Tibial nerve (tissue), 4 donors: ENCODE measurements around the gene NGF.

Source experiments
- EP300 ChIP-seq, 2 donors: sonication (generic); formaldehyde crosslinking; IDR thresholded peaks; one replicate each; pipeline ENCODE4 v1.6.1; 2017; ENCODE audit warnings: antibody characterized with exemption in 2 of 2, mild to moderate bottlenecking in 1 of 2
- POLR2A ChIP-seq, 2 donors: fragments of 450-650 bp; IDR thresholded peaks; one replicate each; pipeline ENCODE4 v1.6.1; 2017; ENCODE audit warnings: antibody characterized with exemption in 2 of 2, mild to moderate bottlenecking in 2 of 2, moderate library complexity in 2 of 2
- TF ChIP-seq, protein P1 (sequence below), 5 experiments: fragments of 200-600 bp in 3 of 5; fragments of 450-650 bp in 2 of 5; sonication (generic) in 3 of 5; IDR thresholded peaks; one replicate each; pipeline ENCODE4 v1.5.1; 2016 to 2019; ENCODE audit warnings: antibody characterized with exemption in 5 of 5, mild to moderate bottlenecking in 3 of 5, moderate library complexity in 2 of 5

DNA sequence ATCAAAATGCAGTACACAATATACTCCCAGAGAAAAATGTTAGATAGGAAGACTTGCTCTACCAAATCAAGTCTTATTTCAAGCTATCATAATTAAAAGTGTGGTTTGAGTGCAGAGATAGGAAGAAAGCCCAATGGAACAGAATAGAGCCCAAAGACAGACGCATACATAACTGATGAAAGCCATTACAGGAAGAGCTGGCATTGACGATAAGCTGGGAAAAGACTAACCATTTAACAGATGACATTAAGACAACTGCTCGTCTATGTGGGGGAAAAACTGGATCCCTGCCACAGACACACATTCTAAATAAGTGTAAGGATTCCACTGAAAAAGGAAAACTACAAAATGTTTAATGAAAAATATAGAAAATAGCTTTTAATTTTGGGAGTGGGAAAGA lies 85.5 kb downstream of the NGF start:
- TF ChIP-seq, protein P1, sequence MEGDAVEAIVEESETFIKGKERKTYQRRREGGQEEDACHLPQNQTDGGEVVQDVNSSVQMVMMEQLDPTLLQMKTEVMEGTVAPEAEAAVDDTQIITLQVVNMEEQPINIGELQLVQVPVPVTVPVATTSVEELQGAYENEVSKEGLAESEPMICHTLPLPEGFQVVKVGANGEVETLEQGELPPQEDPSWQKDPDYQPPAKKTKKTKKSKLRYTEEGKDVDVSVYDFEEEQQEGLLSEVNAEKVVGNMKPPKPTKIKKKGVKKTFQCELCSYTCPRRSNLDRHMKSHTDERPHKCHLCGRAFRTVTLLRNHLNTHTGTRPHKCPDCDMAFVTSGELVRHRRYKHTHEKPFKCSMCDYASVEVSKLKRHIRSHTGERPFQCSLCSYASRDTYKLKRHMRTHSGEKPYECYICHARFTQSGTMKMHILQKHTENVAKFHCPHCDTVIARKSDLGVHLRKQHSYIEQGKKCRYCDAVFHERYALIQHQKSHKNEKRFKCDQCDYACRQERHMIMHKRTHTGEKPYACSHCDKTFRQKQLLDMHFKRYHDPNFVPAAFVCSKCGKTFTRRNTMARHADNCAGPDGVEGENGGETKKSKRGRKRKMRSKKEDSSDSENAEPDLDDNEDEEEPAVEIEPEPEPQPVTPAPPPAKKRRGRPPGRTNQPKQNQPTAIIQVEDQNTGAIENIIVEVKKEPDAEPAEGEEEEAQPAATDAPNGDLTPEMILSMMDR (IDR thresholded peaks at IDR 0.05) = no peak
- no peak for TF ChIP-seq EP300 (IDR thresholded peaks at IDR 0.05)
- no peak for TF ChIP-seq POLR2A (IDR thresholded peaks at IDR 0.05)
